H1 (cell line): ENCODE data around the gene RETREG3. TPM values are rescaled to one million over a fixed set of nuclear protein-coding genes. Genes with fewer than 3 reads are reported as not detected.

ENCODE experiments used
- CTCF ChIA-PET: fragments of 300-600 bp; sonication (Branson Sonifier 250); formaldehyde crosslinking; loops from one replicate; lab custom pipeline; 2021; ENCODE audit not compliant: partially characterized antibody; lab: Charles Lee
- POLR2A ChIA-PET: fragments of 300-600 bp; sonication (Branson Sonifier 250); formaldehyde crosslinking; loops from one replicate; lab custom pipeline; 2021; ENCODE audit warnings: inconsistent platforms; ENCODE audit not compliant: partially characterized antibody; lab: Charles Lee
- DNase-seq, 2 experiments: peaks; one replicate each; pipeline versions ENCODE4 v3.0.0 to v3.0.0-alpha.2; 2010 to 2022; ENCODE audit warnings: low spot score in 2 of 2, low read depth in 1 of 2, mixed read lengths in 1 of 2
- FAIRE-seq: peaks from 2 replicates; lab custom pipeline; 2011; peaks lifted over from hg19 to GRCh38; lab: Jason Lieb, UNC
- H2AFZ ChIP-seq: 2 replicates; pipeline ENCODE4 v1.8.1; 2012; ENCODE audit warnings: low read length, inconsistent platforms
- H2AK5ac ChIP-seq: 2 replicates; pipeline ENCODE4 v1.6.1; 2013; ENCODE audit warnings: low read depth, low read length
- H2BK120ac ChIP-seq: replicated peaks from 2 replicates; pipeline ENCODE3; 2013; ENCODE audit warnings: low read depth, low read length, inconsistent platforms
- H2BK12ac ChIP-seq: 2 replicates; pipeline ENCODE4 v1.6.1; 2013; ENCODE audit warnings: low read depth, low read length
- H2BK15ac ChIP-seq: 2 replicates; pipeline ENCODE4 v1.6.1; 2013; ENCODE audit warnings: low read length
- H2BK20ac ChIP-seq: 2 replicates; pipeline ENCODE4 v1.6.1; 2013; ENCODE audit warnings: low read length
- H2BK5ac ChIP-seq: 2 replicates; pipeline ENCODE4 v1.6.1; 2013; ENCODE audit warnings: low read depth, low read length
- H3K14ac ChIP-seq: 2 replicates; pipeline ENCODE4 v1.6.1; 2013; ENCODE audit warnings: inconsistent platforms; ENCODE audit not compliant: insufficient read length
- H3K18ac ChIP-seq: 2 replicates; pipeline ENCODE4 v1.6.1; 2013; ENCODE audit warnings: low read length; ENCODE audit errors: extremely low read depth
- H3K23ac ChIP-seq: 2 replicates; pipeline ENCODE4 v1.6.1; 2013; ENCODE audit warnings: inconsistent platforms; ENCODE audit not compliant: insufficient read length
- H3K23me2 ChIP-seq: 2 replicates; pipeline ENCODE4 v1.6.1; 2013; ENCODE audit warnings: low read depth, low read length
- H3K27ac ChIP-seq: 2 replicates; pipeline ENCODE4 v1.6.1; 2011; ENCODE audit warnings: low read depth, low read length, inconsistent platforms
- H3K27me3 ChIP-seq, 4 experiments: replicated peaks in 1 of 4; 1 replicate in 1 of 4; 2 replicates in 3 of 4; pipeline versions ENCODE4 v1.6.1 to v1.8.1; 2011 to 2013; ENCODE audit warnings: low read length in 3 of 4, mild to moderate bottlenecking in 3 of 4, inconsistent platforms in 2 of 4, mixed read lengths in 2 of 4, moderate library complexity in 1 of 4; ENCODE audit not compliant: control insufficient read depth in 3 of 4, insufficient read depth in 3 of 4; ENCODE audit errors: extremely low read depth in 1 of 4
- H3K36me3 ChIP-seq, 4 experiments: 2 replicates each; pipeline versions ENCODE4 v1.6.1 to v1.8.1; 2011 to 2013; ENCODE audit warnings: mild to moderate bottlenecking in 4 of 4, low read length in 3 of 4, moderate library complexity in 2 of 4, control low read depth in 1 of 4, inconsistent platforms in 1 of 4; ENCODE audit not compliant: insufficient read depth in 4 of 4, control insufficient read depth in 2 of 4
- H3K4ac ChIP-seq: replicated peaks from 2 replicates; pipeline ENCODE3; 2013; ENCODE audit warnings: low read length, low read depth, mixed read lengths, inconsistent platforms; ENCODE audit not compliant: insufficient read length
- H3K4me1 ChIP-seq, 4 experiments: replicated peaks in 1 of 4; 1 replicate in 1 of 4; 2 replicates in 3 of 4; pipeline versions ENCODE4 v1.6.1 to v1.8.1; 2011 to 2013; ENCODE audit warnings: low read length in 3 of 4, inconsistent platforms in 2 of 4, mixed read lengths in 1 of 4; ENCODE audit not compliant: insufficient read depth in 4 of 4, control insufficient read depth in 3 of 4
- H3K4me2 ChIP-seq, 2 experiments: 2 replicates each; pipeline versions ENCODE4 v1.6.1 to v1.8.1; 2011 to 2013; ENCODE audit warnings: low read depth in 2 of 2, low read length in 2 of 2, control low read depth in 1 of 2, inconsistent platforms in 1 of 2, mild to moderate bottlenecking in 1 of 2; ENCODE audit not compliant: insufficient read depth in 1 of 2
- H3K4me3 ChIP-seq, 4 experiments: fragments of 200-600, 300-600 bp in 1 of 4; sonication (generic), shearing (Covaris generic), sonication (Bioruptor Twin) in 1 of 4; 2 replicates each; pipeline versions ENCODE4 v1.5.1 to v1.8.1; 2011 to 2016; ENCODE audit warnings: low read length in 4 of 4, low read depth in 3 of 4, control low read depth in 2 of 4, inconsistent platforms in 2 of 4, mild to moderate bottlenecking in 2 of 4, mixed read lengths in 1 of 4, moderate library complexity in 1 of 4; ENCODE audit not compliant: insufficient read depth in 2 of 4; ENCODE audit errors: extremely low read depth in 1 of 4
- H3K56ac ChIP-seq: replicated peaks from 2 replicates; pipeline ENCODE3; 2013; ENCODE audit warnings: low read depth, mild to moderate bottlenecking, mixed read lengths, low read length, inconsistent platforms; ENCODE audit not compliant: insufficient read length
- H3K79me1 ChIP-seq: 2 replicates; pipeline ENCODE4 v1.6.1; 2013; ENCODE audit warnings: low read depth, low read length, control low read depth
- H3K79me2 ChIP-seq, 2 experiments: 2 replicates each; pipeline versions ENCODE4 v1.6.1 to v1.8.1; 2012 to 2013; ENCODE audit warnings: low read length in 2 of 2, mild to moderate bottlenecking in 2 of 2, inconsistent platforms in 1 of 2; ENCODE audit not compliant: insufficient read depth in 2 of 2, control insufficient read depth in 1 of 2
- H3K9ac ChIP-seq, 4 experiments: replicated peaks in 1 of 4; 1 replicate in 1 of 4; 2 replicates in 3 of 4; pipeline versions ENCODE4 v1.6.1 to v1.8.1; 2011 to 2013; ENCODE audit warnings: low read depth in 3 of 4, low read length in 3 of 4, control low read depth in 2 of 4, mild to moderate bottlenecking in 2 of 4, moderate library complexity in 2 of 4, inconsistent platforms in 1 of 4; ENCODE audit errors: extremely low read depth in 1 of 4
- H3K9me3 ChIP-seq, 2 experiments: 2 replicates each; pipeline versions ENCODE4 v1.6.1 to v1.8.1; 2012 to 2013; ENCODE audit warnings: mild to moderate bottlenecking in 2 of 2, moderate library complexity in 2 of 2, control low read depth in 1 of 2, inconsistent platforms in 1 of 2, low read depth in 1 of 2, low read length in 1 of 2, mixed read lengths in 1 of 2; ENCODE audit not compliant: insufficient read depth in 2 of 2
- H4K20me1 ChIP-seq, 2 experiments: replicated peaks in 1 of 2; 2 replicates each; pipeline versions ENCODE3 to v1.8.1; 2011 to 2013; ENCODE audit warnings: inconsistent platforms in 2 of 2, low read length in 2 of 2, mild to moderate bottlenecking in 1 of 2; ENCODE audit not compliant: insufficient read depth in 2 of 2, control insufficient read depth in 1 of 2
- H4K5ac ChIP-seq: 2 replicates; pipeline ENCODE4 v1.6.1; 2013; ENCODE audit warnings: low read length, low read depth, mixed read lengths, inconsistent platforms; ENCODE audit not compliant: insufficient read length
- H4K8ac ChIP-seq: 2 replicates; pipeline ENCODE4 v1.8.0; 2013; ENCODE audit warnings: mild to moderate bottlenecking, moderate library complexity, low read length, inconsistent platforms; ENCODE audit not compliant: insufficient read depth; ENCODE audit errors: extremely low read depth
- H4K91ac ChIP-seq: replicated peaks from 2 replicates; pipeline ENCODE3; 2013; ENCODE audit warnings: low read length, mixed read lengths, inconsistent platforms; ENCODE audit not compliant: insufficient read length
- ASH2L ChIP-seq: fragments of 200-600, 300-600 bp; sonication (generic); IDR thresholded peaks from one replicate; pipeline ENCODE4 v1.7.1; 2017; ENCODE audit warnings: low read length
- CBX5 ChIP-seq: fragments of 300-800, 300-1000 bp; sonication (generic); IDR thresholded peaks from 2 replicates; pipeline ENCODE4 v1.7.1; 2016; ENCODE audit warnings: antibody characterized with exemption, low read length, low read depth
- KDM5A ChIP-seq: fragments of 200-600 bp; IDR thresholded peaks from 2 replicates; pipeline ENCODE4 v1.7.1; 2012; ENCODE audit warnings: mild to moderate bottlenecking, low read length, inconsistent platforms, mixed read lengths
- PHF8 ChIP-seq: fragments of 200-600 bp; sonication (generic); conservative IDR thresholded peaks from 2 replicates; pipeline ENCODE4 v1.7.1; 2012; ENCODE audit warnings: low read depth, mild to moderate bottlenecking, inconsistent platforms, low read length, moderate library complexity
- SRF ChIP-seq: IDR thresholded peaks from 2 replicates; pipeline ENCODE4 v1.6.1; 2011; ENCODE audit warnings: mild to moderate bottlenecking, low read depth, low read length, moderate library complexity
- USF2 ChIP-seq: IDR thresholded peaks from 2 replicates; pipeline ENCODE4 v1.6.1; 2011; ENCODE audit warnings: low read length, improper control_type of control experiment
- WGBS, 2 experiments: shearing (Covaris generic) in 1 of 2; methylation state at CpG; one replicate each; pipeline versions ENCODE4 v1.1.6 to v1.1.7; 2013 to 2015; ENCODE audit warnings: low lambda C conversion rate in 2 of 2, mixed read lengths in 2 of 2, inconsistent platforms in 1 of 2, low coverage in 1 of 2, missing lambda C conversion rate in 1 of 2; ENCODE audit not compliant: insufficient replicate concordance in 2 of 2, insufficient coverage in 1 of 2, insufficient read length in 1 of 2; ENCODE audit errors: extremely low coverage in 1 of 2, missing lambda C conversion rate in 1 of 2; 5-methylcytosine and 5-hydroxymethylcytosine counted together
- long read RNA-seq, 2 experiments: library from RNA in 1 of 2; library from capped mRNA in 1 of 2; stranded (forward); transcript quantifications; one replicate each; pipeline ENCODE4 v2.0.0, GENCODE V29; 2021; ENCODE audit warnings: inconsistent platforms in 1 of 2
- polyA minus RNA-seq, 3 experiments: library from RNA; depleted of rRNA, polyadenylated mRNA; stranded (reverse); fragments of >200 nt; gene quantifications; 1 replicate in 2 of 3; 2 replicates in 1 of 3; pipeline ENCODE4 v1.2.3, GENCODE V29; 2011
- polyA plus RNA-seq, 7 experiments: library from polyadenylated mRNA; depleted of rRNA in 3 of 7; stranded (reverse) in 5 of 7; unstranded in 2 of 7; fragments of >200 nt in 5 of 7; fragments of 200-250 nt in 2 of 7; gene quantifications; 1 replicate in 5 of 7; 2 replicates in 1 of 7; 4 replicates in 1 of 7; pipeline versions ENCODE4 v1.2.1 to v1.2.3, GENCODE V29; 2011 to 2013; ENCODE audit warnings: missing spikeins in 2 of 7, mixed read lengths in 2 of 7
- total RNA-seq: library from RNA; stranded (reverse); fragmentation: NEBNext Ultra II Directional; extraction: Animal tissue kit (Norgen Biotek cat#: 25700); gene quantifications from 2 replicates; pipeline ENCODE4 v1.2.1, GENCODE V29; 2021

Gene RETREG3, protein sequence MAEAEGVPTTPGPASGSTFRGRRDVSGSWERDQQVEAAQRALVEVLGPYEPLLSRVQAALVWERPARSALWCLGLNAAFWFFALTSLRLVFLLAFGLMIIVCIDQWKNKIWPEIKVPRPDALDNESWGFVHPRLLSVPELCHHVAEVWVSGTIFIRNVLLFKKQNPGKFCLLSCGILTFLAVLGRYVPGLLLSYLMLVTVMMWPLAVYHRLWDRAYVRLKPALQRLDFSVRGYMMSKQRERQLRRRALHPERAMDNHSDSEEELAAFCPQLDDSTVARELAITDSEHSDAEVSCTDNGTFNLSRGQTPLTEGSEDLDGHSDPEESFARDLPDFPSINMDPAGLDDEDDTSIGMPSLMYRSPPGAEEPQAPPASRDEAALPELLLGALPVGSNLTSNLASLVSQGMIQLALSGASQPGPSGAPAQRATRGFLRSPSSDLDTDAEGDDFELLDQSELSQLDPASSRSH
- total RNA-seq = 39.6 and 42.6 TPM in 2 replicates
- 23.7 and 27.0 TPM in 2 replicates for polyA plus RNA-seq (2011; rRNA removed)
- polyA plus RNA-seq (2011; cell fraction: cytosol; rRNA removed) = 23.9 TPM
- polyA plus RNA-seq (2011; cell fraction: nucleus; rRNA removed) = 26.4 TPM
- 17.8 to 21.7 TPM (median 21.0 TPM) in 4 replicates for polyA plus RNA-seq (2012, experiment 1 of 2)
- 16.0 TPM for polyA plus RNA-seq (2012, experiment 2 of 2)
- polyA plus RNA-seq (2013, experiment 1 of 2) = 29.8 TPM
- 39.7 TPM for polyA plus RNA-seq (2013, experiment 2 of 2)
- polyA minus RNA-seq (2011; rRNA and poly(A)+ RNA removed) = 119 and 127 TPM in 2 replicates
- polyA minus RNA-seq (2011; cell fraction: cytosol; rRNA and poly(A)+ RNA removed) = 30.1 TPM
- 19.8 TPM for polyA minus RNA-seq (2011; cell fraction: nucleus; rRNA and poly(A)+ RNA removed)
- long read RNA-seq, experiment 1, partial matches to known transcripts = 1 of 4 reads
- long read RNA-seq, experiment 1, other reads (novel, unspliced or antisense) = 3 of 4 reads
- long read RNA-seq, experiment 2, partial matches to known transcripts = 0 of 3 reads
- long read RNA-seq, experiment 2, other reads (novel, unspliced or antisense) = 2 of 3 reads

DNA sequence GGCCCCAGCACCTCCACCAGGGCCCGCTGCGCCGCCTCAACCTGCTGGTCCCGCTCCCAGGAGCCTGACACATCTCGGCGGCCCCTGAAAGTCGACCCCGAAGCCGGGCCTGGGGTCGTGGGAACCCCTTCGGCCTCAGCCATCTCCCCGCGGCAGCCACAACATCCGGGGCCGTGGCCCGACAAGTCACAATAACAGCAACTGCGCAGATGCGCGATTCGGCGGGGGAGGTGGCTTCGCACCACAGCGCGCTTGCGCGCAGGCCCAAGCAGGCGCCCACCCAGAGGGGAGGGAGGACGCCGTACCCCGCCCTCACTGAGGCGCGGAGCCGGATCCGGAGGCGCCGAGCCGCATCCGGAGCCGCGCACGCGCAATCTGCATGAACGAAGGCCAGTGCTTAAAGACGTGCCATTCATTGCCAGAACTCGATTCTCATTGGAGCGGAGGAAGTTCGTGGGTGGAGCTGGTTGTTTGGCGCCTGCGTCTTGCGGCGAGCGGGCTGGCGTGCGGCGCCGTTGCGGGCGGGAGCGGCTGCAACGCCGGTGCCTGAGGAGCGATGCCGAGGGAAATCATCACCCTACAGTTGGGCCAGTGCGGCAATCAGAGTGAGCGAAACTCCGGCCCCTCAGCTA is at the start of gene RETREG3, which contains the start of gene TUBG1:
Gene RETREG3 (minus strand): TSS at position 193 of the 632 bp plus-strand sequence. CDS start 50 bp downstream, at position 143.
Gene TUBG1 (plus strand): TSS at position 502 of the 632 bp plus-strand sequence. CDS start 55 bp downstream, at position 557.
- Histone ChIP-seq H3K18ac (peak within 1 kb of the TSS; percentile 94), H2BK120ac (no peak within 1 kb of the TSS), H2BK12ac (0 out of 2 replicates have a peak within 1 kb of the TSS, but pooled peaks have one; percentile 63), H3K79me1 (peaks cover 9% of the 10 kb centered on the region), H2BK15ac (no peak within 1 kb of the TSS), H2AFZ (peak within 1 kb of the TSS; percentile 26; the same call in 1 of the 2 replicates), H3K23ac (no peak within 1 kb of the TSS), H3K4ac (peak within 1 kb of the TSS; percentile 69), H4K5ac (peak within 1 kb of the TSS; percentile 59), H3K23me2 (peaks cover 3% of the 10 kb centered on the region), H2BK20ac (no peak within 1 kb of the TSS), H3K27ac (peak within 1 kb of the TSS; percentile 46; the same call in 1 of the 2 replicates), H3K79me2 (peaks cover 7 to 45% of the 10 kb centered on the region in 2 experiments), H2BK5ac (peak within 1 kb of the TSS; percentile 82), H3K27me3 (no peaks in the 10 kb centered on the region), H3K9ac (peak within 1 kb of the TSS; percentile 72 to 88 (median 77)), H2AK5ac (no peak within 1 kb of the TSS), H4K20me1 (peaks cover 0 to 3% of the 10 kb centered on the region in 2 experiments), H3K4me3 (peak within 1 kb of the TSS; percentile 73 to 98 (median 91)), H3K36me3 (peaks cover 19 to 27% (median 24%) of the 10 kb centered on the region in 4 experiments; a peak in 7 of 8 replicates), H3K56ac (peak within 1 kb of the TSS; percentile 79), H3K4me1 (peaks cover 0 to 4% (median 2%) of the 10 kb centered on the region in 4 experiments; a peak in 6 of 7 replicates), H3K14ac (no peak within 1 kb of the TSS), H3K9me3 (no peaks in the 10 kb centered on the region), H4K8ac (peak within 1 kb of the TSS; percentile 90), H3K4me2 (peak within 1 kb of the TSS; percentile 73 to 94), H4K91ac (peak within 1 kb of the TSS; percentile 54)
- POLR2A ChIA-PET = interaction anchor here (0.6 to 3.6 kb wide), 15 partner anchors 9 to 151 kb away, joined by 3 to 12 read pairs (median 4); partner anchors contain the start of genes MLX, PLEKHH3 and PSMC3IP
- DNase-seq (peak; percentile 97 to 98), FAIRE-seq (peak; percentile 66)
- 1% methylated on average over 61 of the region's 66 CpGs; no CpG with 5 or more reads in 1 of the 2 experiments for WGBS, 2 experiments
- CTCF ChIA-PET = interaction anchor here (0.6 to 3.1 kb wide), 11 partner anchors 9 to 376 kb away, joined by 3 to 11 read pairs (median 6); partner anchors contain the start of gene PSMC3IP
- TF ChIP-seq SRF (no peak), CBX5 (no peak), KDM5A (no peak), USF2 (no peak), PHF8 (peak; percentile 58; the same call in 1 of the 2 replicates), ASH2L (no peak)
